DND-41 (cell line): ENCODE measurements around the gene LGR6.
"Not testable (repeated sequence)": the region's sequence is repeated elsewhere in the genome, so short reads cannot be mapped to it uniquely, and the experiment has no call there.

ENCODE experiments used
- ATAC-seq: fragments of 200-7000 bp; cut with Tn5 transposase; 3 replicates; pipeline ENCODE4 v1.9.1; 2021; ENCODE audit warnings: low read depth; ENCODE audit not compliant: insufficient read depth
- DNase-seq: peaks from one replicate; pipeline ENCODE4 v3.0.0-alpha.2; 2020
- H2AFZ ChIP-seq: 2 replicates; pipeline ENCODE4 v1.6.0; 2012; ENCODE audit warnings: low read depth, low read length
- H3K27ac ChIP-seq: 2 replicates; pipeline ENCODE4 v1.5.1; 2012; ENCODE audit warnings: low read length, inconsistent platforms
- H3K27me3 ChIP-seq: fragments of 200-600 bp; sonication (generic); 2 replicates; pipeline ENCODE4 v1.6.0; 2012; ENCODE audit warnings: low read length, mild to moderate bottlenecking, inconsistent platforms; ENCODE audit not compliant: insufficient read depth, poor library complexity
- H3K36me3 ChIP-seq: 2 replicates; pipeline ENCODE4 v1.5.1; 2012; ENCODE audit warnings: low read length, inconsistent platforms; ENCODE audit not compliant: insufficient read depth
- H3K4me1 ChIP-seq: 2 replicates; pipeline ENCODE4 v1.5.1; 2012; ENCODE audit warnings: mild to moderate bottlenecking, low read length; ENCODE audit not compliant: insufficient read depth
- H3K4me2 ChIP-seq: 2 replicates; pipeline ENCODE4 v1.6.0; 2012; ENCODE audit warnings: mild to moderate bottlenecking, moderate library complexity, low read length, inconsistent platforms; ENCODE audit not compliant: insufficient read depth
- H3K4me3 ChIP-seq, 2 experiments: fragments of 200-600 bp in 1 of 2; shearing (Covaris generic) in 1 of 2; 2 replicates each; pipeline ENCODE4 v1.5.1; 2012 to 2016; ENCODE audit warnings: inconsistent platforms in 2 of 2, low read length in 2 of 2, mild to moderate bottlenecking in 2 of 2, low read depth in 1 of 2, moderate library complexity in 1 of 2
- H3K79me2 ChIP-seq: 2 replicates; pipeline ENCODE4 v1.6.0; 2012; ENCODE audit warnings: low read length, inconsistent platforms; ENCODE audit not compliant: insufficient read depth
- H3K9ac ChIP-seq: 2 replicates; pipeline ENCODE4 v1.6.0; 2012; ENCODE audit warnings: low read depth, mild to moderate bottlenecking, inconsistent platforms, low read length, moderate library complexity
- H3K9me3 ChIP-seq: 2 replicates; pipeline ENCODE4 v1.5.1; 2012; ENCODE audit warnings: low read length, moderate library complexity, mild to moderate bottlenecking, inconsistent platforms; ENCODE audit not compliant: insufficient read depth, severe bottlenecking
- H4K20me1 ChIP-seq: 2 replicates; pipeline ENCODE4 v1.6.0; 2012; ENCODE audit warnings: low read length; ENCODE audit not compliant: insufficient read depth
- CTCF ChIP-seq: IDR thresholded peaks from 2 replicates; pipeline ENCODE4 v1.5.1; 2012; ENCODE audit warnings: borderline replicate concordance, low read length, moderate library complexity, mild to moderate bottlenecking; ENCODE audit not compliant: poor library complexity, severe bottlenecking; ENCODE audit errors: extremely low read depth
- EZH2 ChIP-seq: IDR thresholded peaks from 3 replicates; pipeline ENCODE4 v1.6.1; 2012; ENCODE audit warnings: borderline replicate concordance, low read depth, mild to moderate bottlenecking, moderate library complexity, low read length, inconsistent platforms; ENCODE audit not compliant: severe bottlenecking

LGR6 gene

DNA sequence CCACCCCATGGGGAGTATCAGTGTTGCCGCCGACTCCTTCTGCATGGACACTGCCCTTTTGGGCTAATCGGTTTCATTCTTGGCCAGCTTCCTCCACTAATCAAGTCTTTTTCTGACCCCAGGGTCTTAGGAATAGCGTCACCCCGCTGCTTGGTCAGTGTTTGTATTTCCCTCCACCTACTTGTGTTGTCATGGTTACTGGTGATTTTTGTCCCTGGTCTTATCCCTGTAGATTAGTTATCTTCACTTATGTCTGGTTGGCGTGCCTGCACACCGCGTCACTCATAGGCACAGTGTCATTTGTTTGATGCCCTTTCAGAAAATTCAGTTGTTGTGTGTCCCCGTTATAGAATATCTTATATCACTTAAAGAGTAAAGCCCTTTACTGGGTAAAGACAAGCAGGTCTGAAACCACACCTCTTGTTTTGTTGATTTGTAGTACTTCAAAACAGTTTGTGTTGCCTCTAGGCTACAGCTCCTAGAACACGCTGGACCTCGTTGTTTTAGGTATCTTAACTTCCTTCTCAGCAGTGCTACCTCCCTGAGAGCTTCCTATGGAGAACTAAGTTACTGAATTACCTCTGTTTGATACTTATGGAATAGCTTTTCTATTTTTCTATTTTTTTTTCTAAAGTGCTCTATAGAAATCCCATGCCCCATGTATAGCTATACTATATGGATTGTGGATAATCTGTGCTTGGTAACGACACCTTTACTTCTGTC, 155.8 kb downstream of the LGR6 start:
- H3K4me2 ChIP-seq: peak overlapping the region; percentile 82
- peaks cover 24% of the 10 kb centered on the region for H3K4me1 ChIP-seq
- H3K79me2 ChIP-seq: peaks cover 47% of the 10 kb centered on the region
- ATAC-seq (no peak), DNase-seq (peak; percentile 18)
- peak overlapping the region; percentile 66 for H3K9ac ChIP-seq
- no peaks in the 10 kb centered on the region for H3K27me3 ChIP-seq
- no peaks in the 10 kb centered on the region for H3K36me3 ChIP-seq
- peak overlapping the region; percentile 73 for H3K27ac ChIP-seq
- no peaks in the 10 kb centered on the region for H3K9me3 ChIP-seq
- no peaks in the 10 kb centered on the region for H4K20me1 ChIP-seq
- peak overlapping the region; percentile 74 to 86 for H3K4me3 ChIP-seq
- no peak for TF ChIP-seq EZH2
- no peak for TF ChIP-seq CTCF
- peak overlapping the region; percentile 91 for H2AFZ ChIP-seq

- H3K9ac ChIP-seq: no peak overlapping the region
- TF ChIP-seq CTCF (no peak), EZH2 (no peak)
- H2AFZ ChIP-seq: no peak overlapping the region
- peaks cover 51% of the 10 kb centered on the region for H3K79me2 ChIP-seq
- H3K4me2 ChIP-seq: no peak overlapping the region
- H3K4me1 ChIP-seq: peaks cover 24% of the 10 kb centered on the region
- ATAC-seq (no peak), DNase-seq (no peak)
- peaks cover 4% of the 10 kb centered on the region; the same call in 1 of the 2 replicates for H4K20me1 ChIP-seq
- no peaks in the 10 kb centered on the region for H3K9me3 ChIP-seq
- no peak overlapping the region for H3K4me3 ChIP-seq
- H3K27ac ChIP-seq: no peak overlapping the region
- no peaks in the 10 kb centered on the region for H3K27me3 ChIP-seq
- no peaks in the 10 kb centered on the region for H3K36me3 ChIP-seq
Observed at GRCh38 chr1:202351725-202352124, 158.1 kb downstream of the LGR6 start.

GRCh38 chr1:202352583-202353197, 159.1 kb downstream of the LGR6 start:
- not testable (repeated sequence) for ATAC-seq, DNase-seq

GRCh38 chr1:202355944-202356553, 162.4 kb downstream of the LGR6 start:
- H3K9ac ChIP-seq: no peak overlapping the region
- no peak overlapping the region for H2AFZ ChIP-seq
- peaks cover 4% of the 10 kb centered on the region; the same call in 1 of the 2 replicates for H4K20me1 ChIP-seq
- no peaks in the 10 kb centered on the region for H3K9me3 ChIP-seq
- H3K79me2 ChIP-seq: peaks cover 41% of the 10 kb centered on the region; the same call in 1 of the 2 replicates
- peaks cover 2% of the 10 kb centered on the region; the same call in 1 of the 2 replicates for H3K4me1 ChIP-seq
- H3K4me3 ChIP-seq: no peak overlapping the region
- H3K4me2 ChIP-seq: no peak overlapping the region
- no peaks in the 10 kb centered on the region for H3K36me3 ChIP-seq
- ATAC-seq: no peak
- DNase-seq: no peak
- no peak overlapping the region for H3K27ac ChIP-seq
- no peaks in the 10 kb centered on the region for H3K27me3 ChIP-seq
- no peak for TF ChIP-seq EZH2
- no peak for TF ChIP-seq CTCF

More at GRCh38 chr1:202352583-202353197, 159.1 kb downstream of the LGR6 start:
- H4K20me1 ChIP-seq, H3K27ac ChIP-seq, H3K27me3 ChIP-seq, H3K9ac ChIP-seq, H3K4me2 ChIP-seq, H2AFZ ChIP-seq, H3K4me3 ChIP-seq, H3K9me3 ChIP-seq, H3K36me3 ChIP-seq: not testable (repeated sequence)
- H3K4me1 ChIP-seq: peaks cover 22% of the 10 kb centered on the region
- H3K79me2 ChIP-seq: peaks cover 51% of the 10 kb centered on the region
